H1 (cell line): ENCODE measurements around the gene CFDP1. TPM values are rescaled to one million over a fixed set of nuclear protein-coding genes. Genes with fewer than 3 reads are reported as not detected.
A peak's percentile ranks its signal among the peaks of the same experiment; 100 is the strongest.

Experiments used
- CTCF ChIA-PET: fragments of 300-600 bp; sonication (Branson Sonifier 250); formaldehyde crosslinking; loops from one replicate; lab custom pipeline; 2021; ENCODE audit not compliant: partially characterized antibody; lab: Charles Lee
- POLR2A ChIA-PET: fragments of 300-600 bp; sonication (Branson Sonifier 250); formaldehyde crosslinking; loops from one replicate; lab custom pipeline; 2021; ENCODE audit warnings: inconsistent platforms; ENCODE audit not compliant: partially characterized antibody; lab: Charles Lee
- DNase-seq, 2 experiments: peaks; one replicate each; pipeline versions ENCODE4 v3.0.0 to v3.0.0-alpha.2; 2010 to 2022; ENCODE audit warnings: low spot score in 2 of 2, low read depth in 1 of 2, mixed read lengths in 1 of 2
- FAIRE-seq: peaks from 2 replicates; lab custom pipeline; 2011; peaks lifted over from hg19 to GRCh38; lab: Jason Lieb, UNC
- H2AFZ ChIP-seq: 2 replicates; pipeline ENCODE4 v1.8.1; 2012; ENCODE audit warnings: low read length, inconsistent platforms
- H2AK5ac ChIP-seq: 2 replicates; pipeline ENCODE4 v1.6.1; 2013; ENCODE audit warnings: low read depth, low read length
- H2BK120ac ChIP-seq: replicated peaks from 2 replicates; pipeline ENCODE3; 2013; ENCODE audit warnings: low read depth, low read length, inconsistent platforms
- H2BK12ac ChIP-seq: 2 replicates; pipeline ENCODE4 v1.6.1; 2013; ENCODE audit warnings: low read depth, low read length
- H2BK15ac ChIP-seq: 2 replicates; pipeline ENCODE4 v1.6.1; 2013; ENCODE audit warnings: low read length
- H2BK20ac ChIP-seq: 2 replicates; pipeline ENCODE4 v1.6.1; 2013; ENCODE audit warnings: low read length
- H2BK5ac ChIP-seq: 2 replicates; pipeline ENCODE4 v1.6.1; 2013; ENCODE audit warnings: low read depth, low read length
- H3K14ac ChIP-seq: 2 replicates; pipeline ENCODE4 v1.6.1; 2013; ENCODE audit warnings: inconsistent platforms; ENCODE audit not compliant: insufficient read length
- H3K18ac ChIP-seq: 2 replicates; pipeline ENCODE4 v1.6.1; 2013; ENCODE audit warnings: low read length; ENCODE audit errors: extremely low read depth
- H3K23ac ChIP-seq: 2 replicates; pipeline ENCODE4 v1.6.1; 2013; ENCODE audit warnings: inconsistent platforms; ENCODE audit not compliant: insufficient read length
- H3K23me2 ChIP-seq: 2 replicates; pipeline ENCODE4 v1.6.1; 2013; ENCODE audit warnings: low read depth, low read length
- H3K27ac ChIP-seq: 2 replicates; pipeline ENCODE4 v1.6.1; 2011; ENCODE audit warnings: low read depth, low read length, inconsistent platforms
- H3K27me3 ChIP-seq, 4 experiments: replicated peaks in 1 of 4; 1 replicate in 1 of 4; 2 replicates in 3 of 4; pipeline versions ENCODE4 v1.6.1 to v1.8.1; 2011 to 2013; ENCODE audit warnings: low read length in 3 of 4, mild to moderate bottlenecking in 3 of 4, inconsistent platforms in 2 of 4, mixed read lengths in 2 of 4, moderate library complexity in 1 of 4; ENCODE audit not compliant: control insufficient read depth in 3 of 4, insufficient read depth in 3 of 4; ENCODE audit errors: extremely low read depth in 1 of 4
- H3K36me3 ChIP-seq, 4 experiments: 2 replicates each; pipeline versions ENCODE4 v1.6.1 to v1.8.1; 2011 to 2013; ENCODE audit warnings: mild to moderate bottlenecking in 4 of 4, low read length in 3 of 4, moderate library complexity in 2 of 4, control low read depth in 1 of 4, inconsistent platforms in 1 of 4; ENCODE audit not compliant: insufficient read depth in 4 of 4, control insufficient read depth in 2 of 4
- H3K4ac ChIP-seq: replicated peaks from 2 replicates; pipeline ENCODE3; 2013; ENCODE audit warnings: low read length, low read depth, mixed read lengths, inconsistent platforms; ENCODE audit not compliant: insufficient read length
- H3K4me1 ChIP-seq, 4 experiments: replicated peaks in 1 of 4; 1 replicate in 1 of 4; 2 replicates in 3 of 4; pipeline versions ENCODE4 v1.6.1 to v1.8.1; 2011 to 2013; ENCODE audit warnings: low read length in 3 of 4, inconsistent platforms in 2 of 4, mixed read lengths in 1 of 4; ENCODE audit not compliant: insufficient read depth in 4 of 4, control insufficient read depth in 3 of 4
- H3K4me2 ChIP-seq, 2 experiments: 2 replicates each; pipeline versions ENCODE4 v1.6.1 to v1.8.1; 2011 to 2013; ENCODE audit warnings: low read depth in 2 of 2, low read length in 2 of 2, control low read depth in 1 of 2, inconsistent platforms in 1 of 2, mild to moderate bottlenecking in 1 of 2; ENCODE audit not compliant: insufficient read depth in 1 of 2
- H3K4me3 ChIP-seq, 4 experiments: fragments of 200-600, 300-600 bp in 1 of 4; sonication (generic), shearing (Covaris generic), sonication (Bioruptor Twin) in 1 of 4; 2 replicates each; pipeline versions ENCODE4 v1.5.1 to v1.8.1; 2011 to 2016; ENCODE audit warnings: low read length in 4 of 4, low read depth in 3 of 4, control low read depth in 2 of 4, inconsistent platforms in 2 of 4, mild to moderate bottlenecking in 2 of 4, mixed read lengths in 1 of 4, moderate library complexity in 1 of 4; ENCODE audit not compliant: insufficient read depth in 2 of 4; ENCODE audit errors: extremely low read depth in 1 of 4
- H3K56ac ChIP-seq: replicated peaks from 2 replicates; pipeline ENCODE3; 2013; ENCODE audit warnings: low read depth, mild to moderate bottlenecking, mixed read lengths, low read length, inconsistent platforms; ENCODE audit not compliant: insufficient read length
- H3K79me1 ChIP-seq: 2 replicates; pipeline ENCODE4 v1.6.1; 2013; ENCODE audit warnings: low read depth, low read length, control low read depth
- H3K79me2 ChIP-seq, 2 experiments: 2 replicates each; pipeline versions ENCODE4 v1.6.1 to v1.8.1; 2012 to 2013; ENCODE audit warnings: low read length in 2 of 2, mild to moderate bottlenecking in 2 of 2, inconsistent platforms in 1 of 2; ENCODE audit not compliant: insufficient read depth in 2 of 2, control insufficient read depth in 1 of 2
- H3K9ac ChIP-seq, 4 experiments: replicated peaks in 1 of 4; 1 replicate in 1 of 4; 2 replicates in 3 of 4; pipeline versions ENCODE4 v1.6.1 to v1.8.1; 2011 to 2013; ENCODE audit warnings: low read depth in 3 of 4, low read length in 3 of 4, control low read depth in 2 of 4, mild to moderate bottlenecking in 2 of 4, moderate library complexity in 2 of 4, inconsistent platforms in 1 of 4; ENCODE audit errors: extremely low read depth in 1 of 4
- H3K9me3 ChIP-seq, 2 experiments: 2 replicates each; pipeline versions ENCODE4 v1.6.1 to v1.8.1; 2012 to 2013; ENCODE audit warnings: mild to moderate bottlenecking in 2 of 2, moderate library complexity in 2 of 2, control low read depth in 1 of 2, inconsistent platforms in 1 of 2, low read depth in 1 of 2, low read length in 1 of 2, mixed read lengths in 1 of 2; ENCODE audit not compliant: insufficient read depth in 2 of 2
- H4K20me1 ChIP-seq, 2 experiments: replicated peaks in 1 of 2; 2 replicates each; pipeline versions ENCODE3 to v1.8.1; 2011 to 2013; ENCODE audit warnings: inconsistent platforms in 2 of 2, low read length in 2 of 2, mild to moderate bottlenecking in 1 of 2; ENCODE audit not compliant: insufficient read depth in 2 of 2, control insufficient read depth in 1 of 2
- H4K5ac ChIP-seq: 2 replicates; pipeline ENCODE4 v1.6.1; 2013; ENCODE audit warnings: low read length, low read depth, mixed read lengths, inconsistent platforms; ENCODE audit not compliant: insufficient read length
- H4K8ac ChIP-seq: 2 replicates; pipeline ENCODE4 v1.8.0; 2013; ENCODE audit warnings: mild to moderate bottlenecking, moderate library complexity, low read length, inconsistent platforms; ENCODE audit not compliant: insufficient read depth; ENCODE audit errors: extremely low read depth
- H4K91ac ChIP-seq: replicated peaks from 2 replicates; pipeline ENCODE3; 2013; ENCODE audit warnings: low read length, mixed read lengths, inconsistent platforms; ENCODE audit not compliant: insufficient read length
- BCL11A ChIP-seq, 2 experiments: IDR thresholded peaks; one replicate each; pipeline ENCODE4 v1.6.1; 2011; ENCODE audit warnings: low read depth in 2 of 2, low read length in 2 of 2, mild to moderate bottlenecking in 2 of 2
- TAF1 ChIP-seq: IDR thresholded peaks from 2 replicates; pipeline ENCODE4 v1.6.1; 2011; ENCODE audit warnings: mild to moderate bottlenecking, low read depth, low read length
- WGBS, 2 experiments: shearing (Covaris generic) in 1 of 2; methylation state at CpG; one replicate each; pipeline versions ENCODE4 v1.1.6 to v1.1.7; 2013 to 2015; ENCODE audit warnings: low lambda C conversion rate in 2 of 2, mixed read lengths in 2 of 2, inconsistent platforms in 1 of 2, low coverage in 1 of 2, missing lambda C conversion rate in 1 of 2; ENCODE audit not compliant: insufficient replicate concordance in 2 of 2, insufficient coverage in 1 of 2, insufficient read length in 1 of 2; ENCODE audit errors: extremely low coverage in 1 of 2, missing lambda C conversion rate in 1 of 2; 5-methylcytosine and 5-hydroxymethylcytosine counted together
- polyA plus RNA-seq, 7 experiments: library from polyadenylated mRNA; depleted of rRNA in 3 of 7; stranded (reverse) in 5 of 7; unstranded in 2 of 7; fragments of >200 nt in 5 of 7; fragments of 200-250 nt in 2 of 7; gene quantifications; 1 replicate in 5 of 7; 2 replicates in 1 of 7; 4 replicates in 1 of 7; pipeline versions ENCODE4 v1.2.1 to v1.2.3, GENCODE V29; 2011 to 2013; ENCODE audit warnings: missing spikeins in 2 of 7, mixed read lengths in 2 of 7
- total RNA-seq: library from RNA; stranded (reverse); fragmentation: NEBNext Ultra II Directional; extraction: Animal tissue kit (Norgen Biotek cat#: 25700); gene quantifications from 2 replicates; pipeline ENCODE4 v1.2.1, GENCODE V29; 2021

Gene CFDP1
- total and polyA plus RNA-seq, 2 of the 8 experiments (the other 6 are each of a cell fraction or from before 2014, with no cell fraction given) = 25.5 to 77.3 TPM

DNA sequence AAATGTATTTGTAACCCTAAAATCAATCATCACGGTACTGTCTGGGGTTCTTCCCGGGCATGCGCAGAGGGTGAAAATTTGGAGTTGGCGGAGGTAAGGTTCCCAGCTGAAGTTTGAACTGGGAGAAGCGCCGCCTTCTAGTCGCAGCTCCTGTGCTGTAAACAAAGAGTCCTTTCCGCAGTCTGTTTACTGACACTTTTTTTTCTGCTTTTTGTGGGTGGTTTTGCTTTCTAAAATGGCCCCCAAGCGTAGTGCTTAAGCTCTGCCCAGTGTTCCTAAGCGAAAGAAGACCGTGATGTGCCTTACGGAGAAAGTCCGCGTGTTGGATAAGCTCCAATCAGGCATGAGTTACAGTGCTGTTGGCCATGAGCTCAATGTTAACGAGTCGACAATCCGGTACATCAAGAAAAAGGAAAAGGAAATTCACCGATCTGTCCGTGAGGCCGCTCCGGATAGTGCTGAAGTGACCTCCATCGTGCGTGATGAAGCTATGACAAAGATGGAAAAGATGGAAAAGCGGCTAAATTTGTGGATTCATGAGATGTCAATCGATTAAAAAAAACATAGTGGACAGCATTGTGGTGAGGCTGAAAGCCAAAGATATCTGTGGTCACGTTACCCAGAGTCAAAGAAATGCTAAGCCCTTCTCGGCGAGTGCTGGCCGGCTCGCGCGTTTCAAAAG, 570 bp upstream of the CFDP1 start:
- POLR2A ChIA-PET = interaction anchor here (0.7 to 3.3 kb wide), 35 partner anchors 8 to 261 kb away, joined by 3 to 35 read pairs (median 5); partner anchors contain the start of genes ADAT1, BCAR1, CHST6 and GABARAPL2
- TF ChIP-seq TAF1 (peak; percentile 86), BCL11A (IDR thresholded peaks at IDR 0.05; ENCODE audit: low read depth in 2 of 2, low read length in 2 of 2) (no peak)

More for the DNA sequence above, 570 bp upstream of the CFDP1 start:
- peak overlapping the region; percentile 89; the same call in 1 of the 2 replicates for H2BK12ac ChIP-seq
- H2BK15ac ChIP-seq = no peak overlapping the region
- H4K91ac ChIP-seq = no peak overlapping the region
- H2AK5ac ChIP-seq = peak overlapping the region; percentile 10; the same call in 1 of the 2 replicates
- H3K56ac ChIP-seq = no peak overlapping the region
- H3K4me1 ChIP-seq = peaks cover 0 to 7% (median 3%) of the 10 kb centered on the region in 4 experiments; a peak in 4 of 7 replicates
- H2AFZ ChIP-seq = peak overlapping the region; percentile 97
- peak overlapping the region; percentile 83 for H2BK5ac ChIP-seq
- H3K27me3 ChIP-seq = no peaks in the 10 kb centered on the region
- no peaks in the 10 kb centered on the region for H4K20me1 ChIP-seq
- WGBS, 2 experiments = 7% methylated on average over 32 of the region's 32 CpGs; no CpG with 5 or more reads in 1 of the 2 experiments
- H3K36me3 ChIP-seq = no peaks in the 10 kb centered on the region
- no peaks in the 10 kb centered on the region; the same call in none of the 2 replicates for H3K79me1 ChIP-seq
- H3K4ac ChIP-seq = no peak overlapping the region
- H3K9ac ChIP-seq = peak overlapping the region; percentile 71 to 94 (median 88)
- H3K4me2 ChIP-seq = peak overlapping the region; percentile 89 to 96
- CTCF ChIA-PET = interaction anchor here (0.6 to 1.8 kb wide), 9 partner anchors 10 to 116 kb away, joined by 3 to 8 read pairs (median 3); partner anchors contain the start of gene TMEM170A
- peak overlapping the region; percentile 93 for H3K27ac ChIP-seq
- H2BK20ac ChIP-seq = no peak overlapping the region
- no peak overlapping the region for H3K14ac ChIP-seq
- H3K18ac ChIP-seq = peak overlapping the region; percentile 3; the same call in 1 of the 2 replicates
- peaks cover 10% of the 10 kb centered on the region for H3K23me2 ChIP-seq
- peak overlapping the region; percentile 6 for H2BK120ac ChIP-seq
- H3K9me3 ChIP-seq = peaks cover 0 to 2% of the 10 kb centered on the region in 2 experiments; a peak in 1 of 4 replicates
- peak overlapping the region; percentile 96; the same call in 1 of the 2 replicates for H4K8ac ChIP-seq
- peaks cover 11 to 38% of the 10 kb centered on the region in 2 experiments; a peak in 3 of 4 replicates for H3K79me2 ChIP-seq
- peak; percentile 52 for FAIRE-seq
- peak; percentile 34 to 71 for DNase-seq
- peak overlapping the region; percentile 65 for H4K5ac ChIP-seq
- H3K23ac ChIP-seq = no peak overlapping the region
- H3K4me3 ChIP-seq = peak overlapping the region; percentile 74 to 95 (median 83)
